Measurements from ENCODE around the gene GFOD1.

The GFOD1 gene

DNA sequence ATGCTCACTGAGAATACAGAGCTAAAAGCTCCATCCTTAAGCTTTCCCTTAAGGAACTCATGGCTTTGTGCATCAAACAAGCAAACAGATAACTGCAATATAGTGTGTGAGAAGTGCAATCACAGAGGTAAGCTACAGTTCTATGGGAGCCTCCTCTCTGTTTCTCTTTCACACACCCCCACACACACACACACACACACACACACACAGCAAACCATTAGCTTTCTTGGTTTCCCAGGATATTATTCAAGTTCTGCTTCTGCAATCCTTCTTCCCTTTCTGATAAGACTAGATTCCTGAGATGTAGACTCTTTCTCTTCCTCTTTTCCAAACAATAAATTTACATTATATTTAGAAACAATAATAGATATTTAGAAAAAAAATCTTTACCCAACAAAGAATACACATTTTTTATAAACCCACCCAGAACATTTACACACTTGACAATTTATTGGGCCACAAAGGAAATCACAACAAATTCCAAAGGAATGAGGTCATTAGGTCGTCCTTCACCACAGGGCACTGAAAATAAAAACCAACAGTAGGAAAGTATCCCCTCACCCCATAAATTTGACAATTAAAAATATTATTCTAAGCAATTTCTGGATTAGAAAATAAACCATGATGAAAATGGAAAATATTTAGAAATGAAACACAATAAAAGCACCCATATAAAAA lies 9.3 kb upstream of the GFOD1 start:
- no peak for DNase-seq (ENCODE audit: low spot score)
- H2BK15ac ChIP-seq (ENCODE audit: low read length), result no peak overlapping the region
- whole genome bisulfite sequencing, 2 donors (ENCODE audit: extremely low coverage in 2 of 2, insufficient read length in 2 of 2, insufficient replicate concordance in 1 of 2), result no CpG with 5 or more reads among the region's 1 CpG
- no peak overlapping the region for H3K4me2 ChIP-seq (ENCODE audit: insufficient read depth, low read length, poor library complexity, severe bottlenecking)
- H2AFZ ChIP-seq (ENCODE audit: low read length), result peak overlapping the region; percentile 1
- H3K27ac ChIP-seq (replicated peaks; ENCODE audit: low read length), result no peak overlapping the region
- no peaks in the 10 kb centered on the region for H3K27me3 ChIP-seq (ENCODE audit: control insufficient read depth in 3 of 3, insufficient read depth in 3 of 3, low read depth in 1 of 3, low read length in 3 of 3)
- no peak overlapping the region for H2BK120ac ChIP-seq (ENCODE audit: low read depth, low read length)
- H3K9ac ChIP-seq (ENCODE audit: low read depth, low read length, poor library complexity), result no peak overlapping the region
- peaks cover 5 to 9% of the 10 kb centered on the region in 2 donors for H3K4me1 ChIP-seq (ENCODE audit: control insufficient read depth in 2 of 2, insufficient read depth in 1 of 2, low read depth in 1 of 2, low read length in 2 of 2)
- no peak overlapping the region for H3K14ac ChIP-seq (ENCODE audit: low read length)
- no peak overlapping the region for H3K18ac ChIP-seq (ENCODE audit: low read length)
- H4K91ac ChIP-seq (ENCODE audit: low read depth, low read length, poor library complexity), result no peak overlapping the region
- no peak overlapping the region for H4K8ac ChIP-seq (ENCODE audit: low read depth, low read length)
- H3K23ac ChIP-seq (ENCODE audit: low read depth, low read length, poor library complexity), result no peak overlapping the region
- H2AK5ac ChIP-seq (ENCODE audit: low read depth, low read length), result no peak overlapping the region
- no peaks in the 10 kb centered on the region for H3K36me3 ChIP-seq (replicated peaks in 1 of 2; ENCODE audit: control insufficient read depth in 2 of 2, insufficient read depth in 2 of 2, low read length in 2 of 2)
- no peak overlapping the region for H3K4me3 ChIP-seq (ENCODE audit: low read length in 2 of 2)
- H3K4ac ChIP-seq (ENCODE audit: low read length), result no peak overlapping the region
- H3K79me1 ChIP-seq (ENCODE audit: low read depth, low read length), result no peaks in the 10 kb centered on the region
- no peak overlapping the region for H2BK12ac ChIP-seq (ENCODE audit: low read length)
- no peaks in the 10 kb centered on the region for H3K9me3 ChIP-seq (replicated peaks in 1 of 2; ENCODE audit: control insufficient read depth in 2 of 2, insufficient read depth in 1 of 2, low read depth in 1 of 2, low read length in 2 of 2)
- no peak overlapping the region for H2BK5ac ChIP-seq (ENCODE audit: low read length)

DNA sequence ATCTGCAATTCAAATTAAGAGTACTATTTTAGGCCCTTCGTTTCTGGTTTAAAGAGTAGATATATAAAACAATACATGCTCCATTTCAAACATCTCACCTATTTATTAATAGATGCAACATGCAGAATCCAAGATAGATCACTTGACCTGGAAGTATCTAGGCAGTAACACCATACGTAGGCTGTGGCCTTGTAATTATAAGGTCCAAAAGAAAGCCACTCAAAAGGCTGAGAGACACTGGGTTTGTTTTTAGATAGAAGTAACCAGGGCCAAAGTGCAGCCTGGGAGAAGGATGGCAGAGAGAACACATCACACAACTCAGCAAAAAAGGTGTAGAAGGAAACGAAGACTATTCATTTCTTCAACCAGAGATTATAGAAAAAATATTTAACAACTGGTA lies 8.4 kb upstream of the GFOD1 start:
- no peak overlapping the region for H3K18ac ChIP-seq (ENCODE audit: low read length)
- H3K14ac ChIP-seq (ENCODE audit: low read length), result no peak overlapping the region
- no CpG with 5 or more reads among the region's 3 CpGs for WGBS, 2 donors (ENCODE audit: extremely low coverage in 2 of 2, insufficient read length in 2 of 2, insufficient replicate concordance in 1 of 2)

DNA sequence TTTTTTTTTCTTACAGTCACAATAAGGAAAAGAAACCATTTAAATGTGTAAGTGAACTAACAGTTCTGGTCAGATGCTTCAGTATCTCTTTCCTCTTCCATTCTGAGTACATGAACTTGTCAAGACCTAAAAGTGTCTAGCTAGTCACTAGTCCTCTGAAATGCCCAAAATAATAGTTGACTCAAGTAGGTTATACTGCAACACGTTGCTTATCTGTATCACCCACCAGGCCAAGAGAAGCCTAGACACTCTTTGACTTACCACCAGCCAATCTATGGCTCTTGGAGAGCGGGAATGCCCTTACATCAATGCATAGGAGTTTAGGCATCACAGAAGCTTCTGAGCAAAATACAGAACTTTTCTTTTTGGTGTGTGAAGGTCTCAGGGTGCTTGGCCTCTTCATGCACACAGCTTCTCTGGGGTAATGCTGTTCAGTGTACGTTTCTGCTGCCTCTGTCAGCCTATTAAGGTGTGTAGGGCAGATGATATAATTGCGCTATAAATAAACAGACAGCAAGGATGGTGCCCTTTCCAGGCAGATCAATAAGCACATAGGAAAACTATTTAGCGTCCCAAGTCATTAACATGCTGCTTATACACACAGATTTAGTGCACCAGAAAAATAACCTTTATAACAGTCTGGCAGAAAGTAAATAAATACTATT lies 7.8 kb upstream of the GFOD1 start:
- no peak overlapping the region for H4K8ac ChIP-seq (ENCODE audit: low read depth, low read length)
- no peak for DNase-seq (ENCODE audit: low spot score)
- H3K27me3 ChIP-seq (ENCODE audit: control insufficient read depth in 3 of 3, insufficient read depth in 3 of 3, low read depth in 1 of 3, low read length in 3 of 3), result peaks cover 0 to 5% (median 0%) of the 10 kb centered on the region in 3 experiments
- no peak overlapping the region for H3K18ac ChIP-seq (ENCODE audit: low read length)
- H3K27ac ChIP-seq (replicated peaks; ENCODE audit: low read length), result no peak overlapping the region
- no peak overlapping the region for H3K4me2 ChIP-seq (ENCODE audit: insufficient read depth, low read length, poor library complexity, severe bottlenecking)
- H3K14ac ChIP-seq (ENCODE audit: low read length), result no peak overlapping the region
- no peaks in the 10 kb centered on the region for H3K36me3 ChIP-seq (replicated peaks in 1 of 2; ENCODE audit: control insufficient read depth in 2 of 2, insufficient read depth in 2 of 2, low read length in 2 of 2)
- H3K9ac ChIP-seq (ENCODE audit: low read depth, low read length, poor library complexity), result no peak overlapping the region
- no peak overlapping the region for H2BK15ac ChIP-seq (ENCODE audit: low read length)
- no CpG with 5 or more reads among the region's 5 CpGs for WGBS, 2 donors (ENCODE audit: extremely low coverage in 2 of 2, insufficient read length in 2 of 2, insufficient replicate concordance in 1 of 2)
- H2AK5ac ChIP-seq (ENCODE audit: low read depth, low read length), result no peak overlapping the region
- no peak overlapping the region for H2AFZ ChIP-seq (ENCODE audit: low read length)
- no peak overlapping the region for H3K23ac ChIP-seq (ENCODE audit: low read depth, low read length, poor library complexity)
- H3K4ac ChIP-seq (ENCODE audit: low read length), result no peak overlapping the region
- H2BK12ac ChIP-seq (ENCODE audit: low read length), result no peak overlapping the region
- H3K9me3 ChIP-seq (replicated peaks in 1 of 2; ENCODE audit: control insufficient read depth in 2 of 2, insufficient read depth in 1 of 2, low read depth in 1 of 2, low read length in 2 of 2), result no peaks in the 10 kb centered on the region
- no peaks in the 10 kb centered on the region for H3K79me1 ChIP-seq (ENCODE audit: low read depth, low read length)
- no peak overlapping the region for H4K91ac ChIP-seq (ENCODE audit: low read depth, low read length, poor library complexity)
- H3K4me3 ChIP-seq (ENCODE audit: low read length in 2 of 2), result no peak overlapping the region
- H2BK5ac ChIP-seq (ENCODE audit: low read length), result no peak overlapping the region
- H2BK120ac ChIP-seq (ENCODE audit: low read depth, low read length), result no peak overlapping the region
- peaks cover 5 to 9% of the 10 kb centered on the region in 2 donors for H3K4me1 ChIP-seq (ENCODE audit: control insufficient read depth in 2 of 2, insufficient read depth in 1 of 2, low read depth in 1 of 2, low read length in 2 of 2)

More for the DNA sequence above, 8.4 kb upstream of the GFOD1 start:
- H3K27ac ChIP-seq (replicated peaks; ENCODE audit: low read length), result no peak overlapping the region
- no peak overlapping the region for H3K23ac ChIP-seq (ENCODE audit: low read depth, low read length, poor library complexity)
- no peaks in the 10 kb centered on the region for H3K9me3 ChIP-seq (replicated peaks in 1 of 2; ENCODE audit: control insufficient read depth in 2 of 2, insufficient read depth in 1 of 2, low read depth in 1 of 2, low read length in 2 of 2)
- no peak overlapping the region for H3K4me3 ChIP-seq (ENCODE audit: low read length in 2 of 2)
- no peak for DNase-seq (ENCODE audit: low spot score)
- no peak overlapping the region for H3K9ac ChIP-seq (ENCODE audit: low read depth, low read length, poor library complexity)
- peaks cover 0 to 2% (median 0%) of the 10 kb centered on the region in 3 experiments for H3K27me3 ChIP-seq (ENCODE audit: control insufficient read depth in 3 of 3, insufficient read depth in 3 of 3, low read depth in 1 of 3, low read length in 3 of 3)
- H3K36me3 ChIP-seq (replicated peaks in 1 of 2; ENCODE audit: control insufficient read depth in 2 of 2, insufficient read depth in 2 of 2, low read length in 2 of 2), result no peaks in the 10 kb centered on the region
- no peak overlapping the region for H2AK5ac ChIP-seq (ENCODE audit: low read depth, low read length)
- H4K8ac ChIP-seq (ENCODE audit: low read depth, low read length), result no peak overlapping the region
- no peak overlapping the region for H3K4ac ChIP-seq (ENCODE audit: low read length)
- peaks cover 5 to 9% of the 10 kb centered on the region in 2 donors for H3K4me1 ChIP-seq (ENCODE audit: control insufficient read depth in 2 of 2, insufficient read depth in 1 of 2, low read depth in 1 of 2, low read length in 2 of 2)
- H2BK15ac ChIP-seq (ENCODE audit: low read length), result no peak overlapping the region
- no peak overlapping the region for H2BK120ac ChIP-seq (ENCODE audit: low read depth, low read length)
- no peaks in the 10 kb centered on the region for H3K79me1 ChIP-seq (ENCODE audit: low read depth, low read length)
- H4K91ac ChIP-seq (ENCODE audit: low read depth, low read length, poor library complexity), result no peak overlapping the region
- no peak overlapping the region for H2BK5ac ChIP-seq (ENCODE audit: low read length)
- no peak overlapping the region for H3K4me2 ChIP-seq (ENCODE audit: insufficient read depth, low read length, poor library complexity, severe bottlenecking)
- no peak overlapping the region for H2BK12ac ChIP-seq (ENCODE audit: low read length)
- H2AFZ ChIP-seq (ENCODE audit: low read length), result no peak overlapping the region

DNA sequence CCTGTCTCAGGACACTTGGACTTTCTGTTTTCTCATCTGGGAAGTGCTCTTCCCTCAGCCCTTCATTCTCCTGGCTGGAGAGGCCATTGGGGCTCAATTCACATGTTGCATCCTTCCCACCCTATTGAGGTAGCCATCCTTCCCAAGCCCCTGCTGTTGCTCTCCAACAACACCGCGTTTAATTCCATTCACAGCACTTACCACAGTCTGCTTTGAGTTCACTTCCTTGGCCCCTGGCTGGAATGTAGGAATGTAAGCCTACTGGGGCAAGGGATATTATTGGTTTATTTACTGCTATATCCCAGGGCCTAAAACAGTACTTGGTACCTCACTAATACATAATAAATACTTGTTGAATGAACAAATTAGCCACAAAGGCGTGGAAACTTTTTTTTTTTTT lies 6.7 kb upstream of the GFOD1 start:
- no peak overlapping the region for H4K91ac ChIP-seq (ENCODE audit: low read depth, low read length, poor library complexity)
- WGBS, 2 donors (ENCODE audit: extremely low coverage in 2 of 2, insufficient read length in 2 of 2, insufficient replicate concordance in 1 of 2), result no CpG with 5 or more reads among the region's 3 CpGs
- H3K14ac ChIP-seq (ENCODE audit: low read length), result no peak overlapping the region
- no peak overlapping the region for H2BK120ac ChIP-seq (ENCODE audit: low read depth, low read length)
- H3K9me3 ChIP-seq (replicated peaks in 1 of 2; ENCODE audit: control insufficient read depth in 2 of 2, insufficient read depth in 1 of 2, low read depth in 1 of 2, low read length in 2 of 2), result no peaks in the 10 kb centered on the region
- H3K4me3 ChIP-seq (ENCODE audit: low read length in 2 of 2), result no peak overlapping the region
- no peak overlapping the region for H3K4ac ChIP-seq (ENCODE audit: low read length)
- peaks cover 0 to 10% (median under 1%) of the 10 kb centered on the region in 3 experiments for H3K27me3 ChIP-seq (ENCODE audit: control insufficient read depth in 3 of 3, insufficient read depth in 3 of 3, low read depth in 1 of 3, low read length in 3 of 3)
- no peak overlapping the region for H3K23ac ChIP-seq (ENCODE audit: low read depth, low read length, poor library complexity)
- no peak overlapping the region for H2BK12ac ChIP-seq (ENCODE audit: low read length)
- H3K4me1 ChIP-seq (ENCODE audit: control insufficient read depth in 2 of 2, insufficient read depth in 1 of 2, low read depth in 1 of 2, low read length in 2 of 2), result peaks cover 5 to 9% of the 10 kb centered on the region in 2 donors
- H3K18ac ChIP-seq (ENCODE audit: low read length), result no peak overlapping the region
- H2AK5ac ChIP-seq (ENCODE audit: low read depth, low read length), result no peak overlapping the region
- no peaks in the 10 kb centered on the region for H3K36me3 ChIP-seq (replicated peaks in 1 of 2; ENCODE audit: control insufficient read depth in 2 of 2, insufficient read depth in 2 of 2, low read length in 2 of 2)
- H3K27ac ChIP-seq (replicated peaks; ENCODE audit: low read length), result no peak overlapping the region
- no peak overlapping the region for H2BK5ac ChIP-seq (ENCODE audit: low read length)
- H3K79me1 ChIP-seq (ENCODE audit: low read depth, low read length), result no peaks in the 10 kb centered on the region
- H4K8ac ChIP-seq (ENCODE audit: low read depth, low read length), result no peak overlapping the region
- no peak overlapping the region for H3K4me2 ChIP-seq (ENCODE audit: insufficient read depth, low read length, poor library complexity, severe bottlenecking)
- no peak overlapping the region for H3K9ac ChIP-seq (ENCODE audit: low read depth, low read length, poor library complexity)
- no peak for DNase-seq (ENCODE audit: low spot score)
- H2AFZ ChIP-seq (ENCODE audit: low read length), result no peak overlapping the region
- H2BK15ac ChIP-seq (ENCODE audit: low read length), result no peak overlapping the region

All from neuronal stem cell (in vitro differentiated cells).